OCI-LY1 (cell line): Measurements from ENCODE around the gene MDC1.

ENCODE experiments used
- H2AFZ ChIP-seq: fragments of 200-600 bp; sonication (generic), shearing (Covaris generic); 2 replicates; pipeline ENCODE4 v1.6.0; 2014; ENCODE audit warnings: antibody characterized with exemption, mild to moderate bottlenecking, low read length
- H3F3A ChIP-seq: fragments of 200-600 bp; sonication (generic), shearing (Covaris generic); 2 replicates; pipeline ENCODE4 v1.6.0; 2014; ENCODE audit warnings: mild to moderate bottlenecking, antibody characterized with exemption, low read length, moderate library complexity; ENCODE audit not compliant: insufficient read depth
- H3K27ac ChIP-seq: fragments of 200-600 bp; sonication (generic); 2 replicates; pipeline ENCODE4 v1.5.1; 2014; ENCODE audit warnings: low read length, mixed run types, mild to moderate bottlenecking, low read depth; ENCODE audit not compliant: poor library complexity, severe bottlenecking
- H3K27me3 ChIP-seq: fragments of 200-600 bp; sonication (generic); 2 replicates; pipeline ENCODE4 v1.6.0; 2014; ENCODE audit warnings: antibody characterized with exemption, mild to moderate bottlenecking, low read length, moderate library complexity; ENCODE audit not compliant: insufficient read depth
- H3K36me3 ChIP-seq: fragments of 200-600 bp; sonication (generic); 2 replicates; pipeline ENCODE4 v1.6.1; 2014; ENCODE audit warnings: mild to moderate bottlenecking, antibody characterized with exemption, low read length, moderate library complexity, mixed read lengths; ENCODE audit not compliant: insufficient read depth
- H3K4me1 ChIP-seq: fragments of 200-600 bp; sonication (generic); 2 replicates; pipeline ENCODE4 v1.5.1; 2014; ENCODE audit warnings: mild to moderate bottlenecking, low read length, moderate library complexity; ENCODE audit not compliant: insufficient read depth, severe bottlenecking
- H3K4me2 ChIP-seq: fragments of 200-600 bp; sonication (generic), shearing (Covaris generic); 2 replicates; pipeline ENCODE4 v1.6.1; 2014; ENCODE audit warnings: low read length
- H3K4me3 ChIP-seq: fragments of 200-600 bp; sonication (generic); 2 replicates; pipeline ENCODE4 v1.5.1; 2014; ENCODE audit warnings: low read length, low read depth, mild to moderate bottlenecking, mixed read lengths; ENCODE audit not compliant: poor library complexity, severe bottlenecking
- H3K79me2 ChIP-seq: fragments of 200-600 bp; shearing (Covaris generic); 2 replicates; pipeline ENCODE4 v1.6.1; 2016; ENCODE audit warnings: mixed run types, low read length, mixed read lengths; ENCODE audit not compliant: insufficient read depth
- H3K9ac ChIP-seq: fragments of 200-600 bp; sonication (generic), shearing (Covaris generic); 2 replicates; pipeline ENCODE4 v1.6.1; 2014; ENCODE audit warnings: mild to moderate bottlenecking, low read length, mixed read lengths
- H3K9me2 ChIP-seq: fragments of 200-600 bp; sonication (generic), shearing (Covaris generic); 2 replicates; pipeline ENCODE4 v1.6.1; 2014; ENCODE audit warnings: low read depth, mild to moderate bottlenecking, low read length, mixed read lengths
- H3K9me3 ChIP-seq: fragments of 200-600 bp; shearing (Covaris generic); 2 replicates; pipeline ENCODE4 v1.6.1; 2014; ENCODE audit warnings: low read length, mixed read lengths
- H4K20me1 ChIP-seq: fragments of 200-600 bp; sonication (generic), shearing (Covaris generic); 2 replicates; pipeline ENCODE4 v1.6.0; 2016; ENCODE audit warnings: mild to moderate bottlenecking, low read length; ENCODE audit not compliant: insufficient read depth
- CTCF ChIP-seq: fragments of 200-600 bp; sonication (generic), shearing (Covaris generic); IDR thresholded peaks from 2 replicates; pipeline ENCODE4 v1.5.1; 2017; ENCODE audit warnings: mild to moderate bottlenecking, antibody characterized with exemption, low read length, moderate library complexity, mixed read lengths
- EZH2 ChIP-seq: fragments of 200-600 bp; sonication (generic), shearing (Covaris generic); IDR thresholded peaks from 2 replicates; pipeline ENCODE4 v1.8.0; 2017; ENCODE audit warnings: borderline replicate concordance, mixed run types, mild to moderate bottlenecking, antibody characterized with exemption, low read length, moderate library complexity, mixed read lengths

MDC1 gene

GRCh38 chr6:30655743-30656094, 61.4 kb downstream of the MDC1 start:
- Histone ChIP-seq H3K36me3 (peaks cover 87% of the 10 kb centered on the region), H3K27ac (no peak overlapping the region), H3K4me2 (no peak overlapping the region), H4K20me1 (no peaks in the 10 kb centered on the region), H3F3A (no peaks in the 10 kb centered on the region), H3K4me3 (no peak overlapping the region), H3K9me3 (no peaks in the 10 kb centered on the region), H2AFZ (no peak overlapping the region), H3K79me2 (no peaks in the 10 kb centered on the region), H3K9ac (no peak overlapping the region), H3K4me1 (no peaks in the 10 kb centered on the region), H3K9me2 (no peaks in the 10 kb centered on the region), H3K27me3 (no peaks in the 10 kb centered on the region)
- TF ChIP-seq CTCF (no peak), EZH2 (no peak)

GRCh38 chr6:30654798-30655742, 62.0 kb downstream of the MDC1 start:
- Histone ChIP-seq H3F3A (no peaks in the 10 kb centered on the region), H3K36me3 (peaks cover 87% of the 10 kb centered on the region), H3K4me2 (no peak overlapping the region), H3K27me3 (no peaks in the 10 kb centered on the region), H2AFZ (no peak overlapping the region), H3K79me2 (no peaks in the 10 kb centered on the region), H3K27ac (no peak overlapping the region), H3K9me3 (no peaks in the 10 kb centered on the region), H3K4me3 (no peak overlapping the region), H3K4me1 (no peaks in the 10 kb centered on the region), H4K20me1 (no peaks in the 10 kb centered on the region), H3K9me2 (no peaks in the 10 kb centered on the region), H3K9ac (no peak overlapping the region)
- TF ChIP-seq CTCF, result no peak
- no peak for TF ChIP-seq EZH2

DNA sequence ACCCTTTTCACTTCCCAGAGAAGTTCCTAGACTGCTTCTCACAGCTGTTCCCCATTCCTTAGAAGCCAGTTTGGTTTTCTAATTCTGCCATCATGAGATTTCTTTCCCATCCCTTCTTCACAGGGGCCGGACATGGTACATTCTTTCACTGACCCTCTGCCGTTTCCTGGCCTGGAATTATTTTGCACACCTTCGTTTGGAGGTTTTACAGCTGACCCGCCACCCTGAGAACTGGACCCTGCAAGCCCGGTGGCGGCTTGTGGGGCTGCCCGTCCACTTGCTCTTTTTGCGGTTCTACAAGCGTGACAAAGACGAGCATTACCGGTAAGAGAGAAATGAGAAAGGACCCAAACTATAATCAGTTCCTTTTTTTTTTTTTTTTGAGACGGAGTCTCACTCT, 65.9 kb downstream of the MDC1 start:
- Histone ChIP-seq H3K79me2 (peaks cover 7% of the 10 kb centered on the region; the same call in 1 of the 2 replicates), H2AFZ (no peak overlapping the region), H3F3A (no peaks in the 10 kb centered on the region), H3K9ac (no peak overlapping the region), H3K9me2 (no peaks in the 10 kb centered on the region), H3K27me3 (no peaks in the 10 kb centered on the region), H3K9me3 (no peaks in the 10 kb centered on the region), H3K4me1 (peaks cover 11% of the 10 kb centered on the region), H3K36me3 (peaks cover 62% of the 10 kb centered on the region), H3K4me3 (no peak overlapping the region), H4K20me1 (no peaks in the 10 kb centered on the region), H3K27ac (no peak overlapping the region), H3K4me2 (no peak overlapping the region)
- TF ChIP-seq EZH2 (no peak), CTCF (no peak)
